Psoas muscle (tissue), 8 donors: ENCODE data around the gene PON3. TPM values are rescaled to one million over a fixed set of nuclear protein-coding genes. Genes with fewer than 3 reads are reported as not detected.
A peak's percentile ranks its signal among the peaks of the same experiment; 100 is the strongest.

Source experiments
- ATAC-seq, 4 donors: fragments of 200-7000 bp; cut with Tn5 transposase; one replicate each; pipeline ENCODE4 v1.9.1; 2020; ENCODE audit warnings: moderate library complexity in 3 of 4, mild to moderate bottlenecking in 2 of 4
- DNase-seq, 2 donors: peaks; one replicate each; pipeline ENCODE4 v3.0.0-alpha.2; 2020
- H3K27ac ChIP-seq: fragments of 200-600 bp; one replicate; pipeline ENCODE4 v1.8.0; 2022
- H3K27me3 ChIP-seq, 3 donors: fragments of 200-600 bp in 1 of 3; one replicate each; pipeline versions ENCODE4 v1.6.1 to v1.8.0; 2013 to 2022; ENCODE audit warnings: low read length in 2 of 3, mild to moderate bottlenecking in 2 of 3, moderate library complexity in 1 of 3; ENCODE audit not compliant: insufficient read depth in 3 of 3
- H3K36me3 ChIP-seq, 2 donors: fragments of 200-600 bp in 1 of 2; one replicate each; pipeline versions ENCODE4 v1.6.1 to v1.8.0; 2013 to 2022; ENCODE audit warnings: low read depth in 1 of 2, mild to moderate bottlenecking in 1 of 2, moderate library complexity in 1 of 2; ENCODE audit not compliant: insufficient read depth in 1 of 2
- H3K4me1 ChIP-seq: fragments of 200-600 bp; one replicate; pipeline ENCODE4 v1.8.0; 2022
- H3K4me3 ChIP-seq: fragments of 200-600 bp; one replicate; pipeline ENCODE4 v1.8.0; 2022; ENCODE audit warnings: mild to moderate bottlenecking
- H3K9me3 ChIP-seq: fragments of 200-600 bp; one replicate; pipeline ENCODE4 v1.8.0; 2022
- WGBS, 3 donors: extraction: QIAGEN DNeasy Blood & Tissue Kit; methylation state at CpG; one replicate each; pipeline versions ENCODE4 v1.1.6 to v1.1.7; 2013; 5-methylcytosine and 5-hydroxymethylcytosine counted together
- intact Hi-C, 2 donors: fragments of 100-400 bp; cut with DNase I; formaldehyde crosslinking; loops; one replicate each; pipeline versions ENCODE4 v1.11.0 to v1.14.2; 2022
- polyA plus RNA-seq, 3 donors: library from polyadenylated mRNA; stranded (reverse); fragments of 200-250 nt; gene quantifications; one replicate each; pipeline ENCODE4 v1.2.3, GENCODE V29; 2013
- total RNA-seq, 4 donors: library from RNA; stranded (reverse); fragmentation: NEBNext Ultra II Directional in 2 of 4; extraction: Animal tissue kit (Norgen Biotek cat#: 25700) in 2 of 4; gene quantifications; one replicate each; pipeline versions ENCODE4 v1.2.1 to v1.2.4, GENCODE V29; 2021 to 2023
- TF ChIP-seq, protein P1 (sequence below): fragments of 200-600 bp; IDR thresholded peaks from one replicate; pipeline ENCODE4 v1.8.0; 2022; ENCODE audit warnings: antibody characterized with exemption
- donor health status: healthy with polysubstance abuse.
- donor health status: DM: no; HTN: no; CAD: no; lungs with moderate emphysema.
- donor health status: Bipolar disorder and iron deficiency.
- donor health status: healthy.
- donor health status: DM: yes; HTN: yes; CAD: no.
- donor health status: DM: no; HTN: no; CAD: no.
- donor health status: DM: no; HTN: no; CAD: no.
- donor health status: DM: yes; HTN: yes; CAD: no.

Gene PON3
- total and polyA plus RNA-seq, 7 donors: 0.30 to 0.50 (median 0.46) TPM; not detected in 1

- no peak for ATAC-seq
- no peak for DNase-seq
- Histone ChIP-seq H3K27me3 (no peaks in the 10 kb centered on the region), H3K4me3 (no peak overlapping the region), H3K27ac (no peak overlapping the region), H3K36me3 (no peaks in the 10 kb centered on the region), H3K4me1 (no peaks in the 10 kb centered on the region), H3K9me3 (no peaks in the 10 kb centered on the region)
- 59 to 61% (median 60%) methylated on average over 4 of the region's 4 CpGs for WGBS, 3 donors
- TF ChIP-seq, protein P1, sequence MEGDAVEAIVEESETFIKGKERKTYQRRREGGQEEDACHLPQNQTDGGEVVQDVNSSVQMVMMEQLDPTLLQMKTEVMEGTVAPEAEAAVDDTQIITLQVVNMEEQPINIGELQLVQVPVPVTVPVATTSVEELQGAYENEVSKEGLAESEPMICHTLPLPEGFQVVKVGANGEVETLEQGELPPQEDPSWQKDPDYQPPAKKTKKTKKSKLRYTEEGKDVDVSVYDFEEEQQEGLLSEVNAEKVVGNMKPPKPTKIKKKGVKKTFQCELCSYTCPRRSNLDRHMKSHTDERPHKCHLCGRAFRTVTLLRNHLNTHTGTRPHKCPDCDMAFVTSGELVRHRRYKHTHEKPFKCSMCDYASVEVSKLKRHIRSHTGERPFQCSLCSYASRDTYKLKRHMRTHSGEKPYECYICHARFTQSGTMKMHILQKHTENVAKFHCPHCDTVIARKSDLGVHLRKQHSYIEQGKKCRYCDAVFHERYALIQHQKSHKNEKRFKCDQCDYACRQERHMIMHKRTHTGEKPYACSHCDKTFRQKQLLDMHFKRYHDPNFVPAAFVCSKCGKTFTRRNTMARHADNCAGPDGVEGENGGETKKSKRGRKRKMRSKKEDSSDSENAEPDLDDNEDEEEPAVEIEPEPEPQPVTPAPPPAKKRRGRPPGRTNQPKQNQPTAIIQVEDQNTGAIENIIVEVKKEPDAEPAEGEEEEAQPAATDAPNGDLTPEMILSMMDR: no peak
- intact Hi-C loops: no loop called here
Observed at GRCh38 chr7:95436407-95436806, 40.2 kb upstream of the PON3 start.

GRCh38 chr7:95435422-95435780, 39.2 kb upstream of the PON3 start:
- peak in 3 of 4 donors; percentile 32 to 48 (median 39) for ATAC-seq
- no peak for DNase-seq

DNA sequence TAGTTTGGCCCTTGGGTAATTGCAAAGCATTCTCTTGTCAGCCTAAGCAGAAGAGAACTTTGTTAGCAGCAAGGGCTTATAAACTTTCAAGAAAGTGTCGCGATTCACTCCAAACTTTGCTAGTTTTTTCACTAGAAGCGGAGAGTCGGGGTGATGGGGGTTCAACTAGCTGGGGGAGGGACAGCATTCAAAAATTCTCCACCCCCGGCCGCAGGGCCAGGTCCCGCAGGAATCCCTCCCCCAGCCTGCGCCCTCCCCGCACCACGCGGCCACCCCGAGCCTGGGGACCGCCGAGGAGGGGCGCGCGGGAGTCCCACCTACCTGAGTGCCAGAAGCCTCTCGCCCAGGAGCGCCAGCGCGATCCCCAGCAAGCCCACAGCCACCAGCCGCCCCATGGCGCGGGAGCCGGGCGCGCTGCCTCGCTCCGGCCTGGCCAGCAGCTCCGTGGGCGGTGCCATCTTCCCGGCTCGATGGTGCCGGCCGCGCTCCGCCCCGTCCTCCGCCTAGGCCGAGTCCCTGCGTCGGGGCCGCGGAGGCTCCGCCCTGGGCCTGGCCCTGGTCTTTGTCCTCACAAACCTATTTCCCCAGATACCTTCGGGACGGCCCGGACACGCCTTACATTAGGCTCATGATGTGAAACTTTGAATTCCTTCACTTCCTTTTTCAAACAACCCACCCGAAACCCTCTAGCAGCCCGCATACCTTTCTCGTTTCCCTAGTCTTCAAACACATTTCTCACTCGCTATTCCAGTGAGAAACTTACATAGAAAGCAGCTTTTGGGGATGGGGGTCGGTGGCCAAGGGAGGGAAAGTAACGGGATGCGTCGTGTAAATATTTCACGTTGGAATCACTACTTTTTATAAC, 38.6 kb upstream of the PON3 start, which contains the start of gene PON2:
TSS of gene PON2 (minus strand) at position 472 of the 865 bp plus-strand sequence. CDS start at position 395, 77 bp downstream.
- peak; percentile 83 to 88 for DNase-seq
- no peaks in the 10 kb centered on the region for H3K36me3 ChIP-seq
- peak within 1 kb of the TSS; percentile 85 for H3K4me3 ChIP-seq
- ATAC-seq: peak; percentile 94 to 98 (median 96)
- WGBS, 3 donors: 1% methylated on average over 57 to 58 of the region's 58 CpGs
- H3K27ac ChIP-seq: peak within 1 kb of the TSS; percentile 91
- TF ChIP-seq, protein P1: no peak
- H3K27me3 ChIP-seq: no peaks in the 10 kb centered on the region
- H3K4me1 ChIP-seq: no peaks in the 10 kb centered on the region
- intact Hi-C loops: no loop called here
- H3K9me3 ChIP-seq: no peaks in the 10 kb centered on the region

More at GRCh38 chr7:95435422-95435780, 39.2 kb upstream of the PON3 start:
- intact Hi-C loops: no loop called here
- peak overlapping the region; percentile 91 for H3K27ac ChIP-seq
- H3K4me3 ChIP-seq: peak overlapping the region; percentile 85
- H3K9me3 ChIP-seq: no peaks in the 10 kb centered on the region
- no peaks in the 10 kb centered on the region for H3K36me3 ChIP-seq
- WGBS, 3 donors: 20 to 48% (median 32%) methylated on average over 9 of the region's 9 CpGs
- no peaks in the 10 kb centered on the region for H3K27me3 ChIP-seq
- no peaks in the 10 kb centered on the region for H3K4me1 ChIP-seq
- TF ChIP-seq, protein P1: no peak

- DNase-seq: no peak
- peak in 1 of 4 donors; percentile 14 for ATAC-seq
- Histone ChIP-seq H3K4me3 (peak overlapping the region; percentile 85), H3K27ac (peak overlapping the region; percentile 91), H3K27me3 (no peaks in the 10 kb centered on the region), H3K9me3 (no peaks in the 10 kb centered on the region), H3K4me1 (no peaks in the 10 kb centered on the region), H3K36me3 (no peaks in the 10 kb centered on the region)
- WGBS, 3 donors: 46 to 58% (median 48%) methylated on average over 6 of the region's 6 CpGs
- intact Hi-C loops: loop anchor here in 1 of 2 donors (2.0 kb wide), 1 partner anchor 43 kb away; no protein-coding TSS in a partner anchor
- TF ChIP-seq, protein P1: no peak
Observed at GRCh38 chr7:95433952-95434556, 37.9 kb upstream of the PON3 start.
